Loucy (cell line): ENCODE results near the gene THBS1.

ENCODE experiments used
- H2AFZ ChIP-seq: fragments of 200-600 bp; sonication (generic); 2 replicates; pipeline ENCODE4 v1.6.0; 2016; ENCODE audit warnings: antibody characterized with exemption, mild to moderate bottlenecking, low read length, moderate library complexity
- H3F3A ChIP-seq: fragments of 200-600 bp; 2 replicates; pipeline ENCODE4 v1.6.0; 2016; ENCODE audit warnings: antibody characterized with exemption, low read depth, mild to moderate bottlenecking
- H3K27me3 ChIP-seq: fragments of 200-600 bp; sonication (generic); 2 replicates; pipeline ENCODE4 v1.6.1; 2014; ENCODE audit warnings: low read length, mild to moderate bottlenecking; ENCODE audit not compliant: insufficient read depth, poor library complexity, severe bottlenecking
- H3K36me3 ChIP-seq: fragments of 200-600 bp; sonication (generic); 2 replicates; pipeline ENCODE4 v1.6.1; 2016; ENCODE audit warnings: low read length; ENCODE audit not compliant: insufficient read depth
- H3K4me1 ChIP-seq: fragments of 200-600 bp; sonication (generic); 2 replicates; pipeline ENCODE4 v1.5.1; 2014; ENCODE audit warnings: low read length, mild to moderate bottlenecking; ENCODE audit not compliant: insufficient read depth, poor library complexity, severe bottlenecking
- H3K4me2 ChIP-seq: fragments of 200-600 bp; sonication (generic); 2 replicates; pipeline ENCODE4 v1.6.0; 2014; ENCODE audit warnings: antibody characterized with exemption, low read length, low read depth, mild to moderate bottlenecking; ENCODE audit not compliant: poor library complexity, severe bottlenecking
- H3K4me3 ChIP-seq: fragments of 200-600 bp; sonication (generic); 2 replicates; pipeline ENCODE4 v1.5.1; 2014; ENCODE audit warnings: low read length, mild to moderate bottlenecking, mixed read lengths; ENCODE audit not compliant: poor library complexity, severe bottlenecking
- H3K79me2 ChIP-seq: fragments of 200-600 bp; sonication (generic); 2 replicates; pipeline ENCODE4 v1.6.1; 2014; ENCODE audit warnings: low read length; ENCODE audit not compliant: insufficient read depth
- H3K9ac ChIP-seq: fragments of 200-600 bp; sonication (generic); 2 replicates; pipeline ENCODE4 v1.6.0; 2014; ENCODE audit warnings: mild to moderate bottlenecking, low read depth, low read length, moderate library complexity; ENCODE audit not compliant: poor library complexity, severe bottlenecking
- H3K9me2 ChIP-seq: fragments of 200-600 bp; sonication (generic); replicated peaks from 2 replicates; pipeline ENCODE4 v1.6.1; 2016; ENCODE audit warnings: low read depth, low read length, mixed read lengths
- H3K9me3 ChIP-seq: fragments of 200-600 bp; sonication (generic); 2 replicates; pipeline ENCODE4 v1.6.1; 2014; ENCODE audit warnings: mild to moderate bottlenecking, antibody characterized with exemption, low read length, low read depth; ENCODE audit not compliant: insufficient read depth
- H4K20me1 ChIP-seq: fragments of 200-600 bp; sonication (generic); 2 replicates; pipeline ENCODE4 v1.6.0; 2014; ENCODE audit warnings: antibody characterized with exemption, low read length, mild to moderate bottlenecking; ENCODE audit not compliant: insufficient read depth, poor library complexity, severe bottlenecking
- CTCF ChIP-seq: fragments of 200-600 bp; sonication (generic); conservative IDR thresholded peaks from 2 replicates; pipeline ENCODE4 v1.5.1; 2014; ENCODE audit warnings: mild to moderate bottlenecking, antibody characterized with exemption, low read length
- EZH2phosphoT487 ChIP-seq: fragments of 200-600 bp; IDR thresholded peaks from 2 replicates; pipeline ENCODE4 v1.6.1; 2018; ENCODE audit warnings: antibody characterized with exemption, mild to moderate bottlenecking, moderate library complexity, borderline replicate concordance

THBS1 gene

DNA sequence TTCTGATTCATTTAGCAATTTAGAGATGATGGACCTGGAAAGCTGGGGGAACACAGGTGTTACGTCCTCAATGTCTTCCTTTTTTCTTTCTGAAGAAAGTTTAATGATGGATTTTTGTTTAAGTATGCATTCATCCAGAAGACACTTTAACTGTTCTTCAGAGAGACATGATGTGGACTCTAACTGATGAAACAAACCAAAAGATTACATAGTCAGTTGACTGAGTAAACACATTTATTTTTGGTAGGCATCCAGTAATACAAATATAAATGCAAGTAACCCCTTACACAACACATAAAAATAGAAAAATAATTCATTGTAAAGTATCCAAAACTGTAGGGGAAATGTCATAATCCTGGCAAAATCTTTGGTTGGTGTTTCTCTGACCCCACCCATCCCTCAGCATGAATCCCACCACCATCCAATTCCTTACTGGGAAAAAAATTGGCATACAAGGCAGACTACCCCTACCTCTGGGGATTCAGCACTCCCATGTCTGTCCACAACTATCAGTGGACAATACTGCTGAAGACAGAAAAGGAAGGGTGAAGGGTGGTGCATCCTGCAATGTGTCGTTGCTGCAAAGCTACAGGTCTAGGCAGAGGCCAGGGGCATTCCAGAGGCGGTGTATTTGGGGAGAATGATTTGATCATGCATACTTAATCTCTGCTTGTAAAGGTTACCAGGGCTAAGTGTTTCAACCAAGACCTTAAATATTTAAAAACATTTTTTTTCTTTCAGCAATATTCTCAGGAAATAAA is 37.4 kb downstream of the THBS1 start:
- no peak overlapping the region for H3K9ac ChIP-seq
- peaks cover 17% of the 10 kb centered on the region for H3K4me1 ChIP-seq
- H3K36me3 ChIP-seq, result no peaks in the 10 kb centered on the region
- no peaks in the 10 kb centered on the region for H3K9me2 ChIP-seq
- no peak overlapping the region for H3K4me3 ChIP-seq
- H3F3A ChIP-seq, result peaks cover 3% of the 10 kb centered on the region; the same call in 1 of the 2 replicates
- TF ChIP-seq EZH2phosphoT487 (no peak), CTCF (no peak)
- H3K9me3 ChIP-seq, result no peaks in the 10 kb centered on the region
- no peak overlapping the region for H2AFZ ChIP-seq
- no peaks in the 10 kb centered on the region for H4K20me1 ChIP-seq
- H3K4me2 ChIP-seq, result no peak overlapping the region
- no peaks in the 10 kb centered on the region for H3K27me3 ChIP-seq
- no peaks in the 10 kb centered on the region for H3K79me2 ChIP-seq

DNA sequence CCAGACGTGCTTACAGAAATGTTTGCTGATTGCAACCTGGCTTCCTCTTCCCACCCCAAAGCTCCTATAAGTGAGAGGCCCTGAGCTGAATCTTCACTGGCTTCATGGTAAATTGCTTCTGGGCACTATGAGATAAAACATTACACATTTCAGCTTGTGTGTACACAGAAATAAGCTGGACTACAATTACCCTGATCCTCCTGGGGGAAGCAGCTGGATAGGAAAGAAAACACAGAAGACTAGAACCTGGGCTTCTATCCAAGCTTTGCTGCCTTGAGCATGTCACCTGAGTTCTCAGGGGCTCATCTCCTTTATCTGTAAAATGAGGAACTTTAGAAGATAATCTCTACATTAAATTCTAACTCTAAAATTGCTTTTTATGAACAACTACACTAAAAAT is 40.3 kb downstream of the THBS1 start:
- H4K20me1 ChIP-seq, result no peaks in the 10 kb centered on the region
- no peaks in the 10 kb centered on the region for H3K79me2 ChIP-seq
- H3K4me2 ChIP-seq, result no peak overlapping the region
- peaks cover 20% of the 10 kb centered on the region for H3F3A ChIP-seq
- H3K9ac ChIP-seq, result no peak overlapping the region
- H3K4me3 ChIP-seq, result no peak overlapping the region
- no peak overlapping the region for H2AFZ ChIP-seq
- no peaks in the 10 kb centered on the region for H3K9me3 ChIP-seq
- no peaks in the 10 kb centered on the region for H3K36me3 ChIP-seq
- no peaks in the 10 kb centered on the region for H3K9me2 ChIP-seq
- peaks cover 44% of the 10 kb centered on the region for H3K4me1 ChIP-seq
- H3K27me3 ChIP-seq, result no peaks in the 10 kb centered on the region
- TF ChIP-seq CTCF, result no peak
- TF ChIP-seq EZH2phosphoT487, result no peak

- peaks cover 20% of the 10 kb centered on the region for H3F3A ChIP-seq
- H3K4me1 ChIP-seq, result peaks cover 46% of the 10 kb centered on the region
- no peak overlapping the region for H2AFZ ChIP-seq
- no peaks in the 10 kb centered on the region for H3K79me2 ChIP-seq
- no peak for TF ChIP-seq EZH2phosphoT487
- no peaks in the 10 kb centered on the region for H4K20me1 ChIP-seq
- no peak overlapping the region for H3K4me2 ChIP-seq
- no peak overlapping the region for H3K4me3 ChIP-seq
- H3K27me3 ChIP-seq, result no peaks in the 10 kb centered on the region
- no peaks in the 10 kb centered on the region for H3K9me2 ChIP-seq
- H3K9ac ChIP-seq, result no peak overlapping the region
- no peaks in the 10 kb centered on the region for H3K9me3 ChIP-seq
- H3K36me3 ChIP-seq, result no peaks in the 10 kb centered on the region
Observed at GRCh38 chr15:39621976-39622375, 41.1 kb downstream of the THBS1 start.
